ENCODE measurements around the gene NRROS.

GRCh38 chr3:196611761-196612483 is 27.6 kb upstream of the NRROS start:
- TF ChIP-seq POLR2AphosphoS5 (IDR thresholded peaks at IDR 0.05; ENCODE audit: low read depth, low read length) (no peak), POLR2A (IDR thresholded peaks at IDR 0.05; ENCODE audit: low read depth, low read length) (no peak), TAF1 (IDR thresholded peaks at IDR 0.05; ENCODE audit: borderline replicate concordance, low read depth, low read length) (no peak)

Measured in GM12892 (cell line).